Dedifferentiated amniotic fluid mesenchymal stem cell (primary cell): ENCODE results near the gene USP30.
"Not testable (repeated sequence)": the region's sequence is repeated elsewhere in the genome, so short reads cannot be mapped to it uniquely, and the experiment has no call there.

Source experiments
- DNase-seq: peaks from one replicate; pipeline ENCODE4 v3.0.0-alpha.2; 2016; ENCODE audit errors: extremely low spot score

USP30 gene

GRCh38 chr12:109052414-109053323 is at the start of gene USP30:
Gene USP30, plus strand, starts transcription at chr12:109052576. Its CDS starts 103 bp downstream, at chr12:109052679.
- DNase-seq = peak; percentile 83

GRCh38 chr12:109004017-109004416 is 48.4 kb upstream of the USP30 start:
- no peak for DNase-seq

- no peak for DNase-seq
These were observed 42.6 kb upstream of the USP30 start for GRCh38 chr12:109009766-109010165.

GRCh38 chr12:109010259-109010658 is 42.1 kb upstream of the USP30 start:
- no peak for DNase-seq

GRCh38 chr12:109014984-109015765 is 37.2 kb upstream of the USP30 start:
- no peak for DNase-seq

- DNase-seq = no peak
These were observed 36.4 kb upstream of the USP30 start for GRCh38 chr12:109016016-109016415.

- no peak for DNase-seq
These were observed 35.4 kb upstream of the USP30 start for GRCh38 chr12:109016978-109017377.

- no peak for DNase-seq
These were observed 34.1 kb upstream of the USP30 start for GRCh38 chr12:109018296-109018695.

- no peak for DNase-seq
These were observed 32.1 kb upstream of the USP30 start for GRCh38 chr12:109020146-109020795.

- peak; percentile 61 for DNase-seq
These were observed 31.5 kb upstream of the USP30 start, which contains the start of gene SVOP for GRCh38 chr12:109020796-109021380. Gene SVOP, minus strand, starts transcription at chr12:109021068. Its CDS starts 200 bp downstream, at chr12:109020868.

- no peak for DNase-seq
These were observed 24.6 kb upstream of the USP30 start for GRCh38 chr12:109027767-109028166.

GRCh38 chr12:109028624-109029023 is 23.8 kb upstream of the USP30 start:
- not testable (repeated sequence) for DNase-seq

GRCh38 chr12:109029411-109029810 is 23.0 kb upstream of the USP30 start:
- DNase-seq = no peak

- DNase-seq = no peak
These were observed 18.9 kb upstream of the USP30 start for GRCh38 chr12:109033239-109034196.

GRCh38 chr12:109036975-109037374 is 15.4 kb upstream of the USP30 start:
- no peak for DNase-seq

GRCh38 chr12:109044241-109044640 is 8.1 kb upstream of the USP30 start:
- DNase-seq = no peak

GRCh38 chr12:109047081-109047805 is 5.1 kb upstream of the USP30 start:
- no peak for DNase-seq

- DNase-seq = not testable (repeated sequence)
These were observed 3.7 kb upstream of the USP30 start for GRCh38 chr12:109048706-109049105.

GRCh38 chr12:109049794-109050193 is 2.6 kb upstream of the USP30 start:
- DNase-seq = not testable (repeated sequence)

- no peak for DNase-seq
These were observed 321 bp upstream of the USP30 start for GRCh38 chr12:109052097-109052413.
